K562 (cell line): ENCODE data around the gene STAT6. TPM values are rescaled to one million over a fixed set of nuclear protein-coding genes. Genes with fewer than 3 reads are reported as not detected.

Experiments used
- BRD9 ChIP-seq: fragments of 450-650 bp; IDR thresholded peaks from 2 replicates; pipeline ENCODE4 v1.6.1; 2018; ENCODE audit warnings: low read depth; ENCODE audit not compliant: partially characterized antibody
- FIP1L1 ChIP-seq: fragments of 200-400 bp; formaldehyde crosslinking; IDR thresholded peaks from 2 replicates; pipeline ENCODE4 v1.6.1; 2018; ENCODE audit warnings: mild to moderate bottlenecking, low read depth, low read length; ENCODE audit not compliant: poor library complexity, severe bottlenecking
- GATAD2A ChIP-seq: fragments of 450-650 bp; IDR thresholded peaks from 2 replicates; pipeline ENCODE4 v1.6.1; 2017
- MYNN ChIP-seq, 2 experiments: sonication (generic); formaldehyde crosslinking in 1 of 2; IDR thresholded peaks; 2 replicates each; pipeline versions ENCODE4 v1.5.0 to v1.6.1; 2016 to 2020; ENCODE audit warnings: antibody characterized with exemption in 1 of 2, missing genetic modification reagents in 1 of 2
- OTX1 ChIP-seq: fragments of 450-650 bp; formaldehyde crosslinking; IDR thresholded peaks from 2 replicates; pipeline ENCODE4 v1.4.0; 2022; ENCODE audit warnings: mild to moderate bottlenecking
- SMARCA4 ChIP-seq: fragments of 450-650 bp; IDR thresholded peaks from 2 replicates; pipeline ENCODE4 v1.6.1; 2016
- TSHZ1 ChIP-seq: fragments of 250-450 bp; sonication (Bioruptor Pico); IDR thresholded peaks from 2 replicates; pipeline ENCODE4 v1.4.0; 2020; ENCODE audit warnings: mild to moderate bottlenecking, moderate library complexity
- ZBTB26 ChIP-seq: fragments of 450-650 bp; formaldehyde crosslinking; IDR thresholded peaks from 2 replicates; pipeline ENCODE4 v1.4.0; 2022; ENCODE audit warnings: missing genetic modification characterization
- ZFP30 ChIP-seq: fragments of 250-450 bp; sonication (Bioruptor Pico); IDR thresholded peaks from 2 replicates; pipeline ENCODE4 v1.8.0; 2022; ENCODE audit warnings: moderate library complexity, mild to moderate bottlenecking, inconsistent platforms, borderline replicate concordance
- ZNF133 ChIP-seq: fragments of 250-450 bp; sonication (Bioruptor Pico); IDR thresholded peaks from 2 replicates; pipeline ENCODE4 v1.4.0; 2020; ENCODE audit warnings: mild to moderate bottlenecking
- ZNF174 ChIP-seq: fragments of 250-450 bp; sonication (Bioruptor Pico); IDR thresholded peaks from 2 replicates; pipeline ENCODE4 v1.4.0; 2020; ENCODE audit warnings: mild to moderate bottlenecking
- ZNF695 ChIP-seq: fragments of 450-650 bp; formaldehyde crosslinking; IDR thresholded peaks from 2 replicates; pipeline ENCODE4 v1.4.0; 2020; ENCODE audit warnings: mild to moderate bottlenecking, moderate library complexity
- polyA plus RNA-seq, 8 experiments: library from polyadenylated mRNA; depleted of rRNA in 4 of 8; stranded (reverse) in 5 of 8; unstranded in 3 of 8; fragments of >200 nt; fragmentation: Nextera tagmentation in 2 of 8; fragmentation: Illumina TruSeq in 1 of 8; extraction: Ambion mirVana in 2 of 8; extraction: Trizol in 1 of 8; gene quantifications; 2 replicates each; pipeline versions ENCODE4 v1.2.1 to v1.2.3, GENCODE V29; 2011 to 2014; ENCODE audit warnings: inconsistent platforms in 1 of 8, missing spikeins in 1 of 8
- total RNA-seq, 7 experiments: library from RNA; depleted of rRNA in 6 of 7; stranded (reverse); fragments of >200 nt in 6 of 7; fragmentation: Illumina TruSeq in 2 of 7; extraction: Trizol in 2 of 7; gene quantifications; 2 replicates each; pipeline versions ENCODE4 v1.2.1 to v1.2.3, GENCODE V29; 2011 to 2021; ENCODE audit warnings: low replicate concordance in 1 of 7
- TF ChIP-seq, protein P1 (sequence below): fragments of 450-650 bp; IDR thresholded peaks from 2 replicates; pipeline ENCODE4 v1.7.0; 2016; ENCODE audit warnings: borderline replicate concordance
- TF ChIP-seq, protein P2 (sequence below): fragments of 250-450 bp; sonication (Bioruptor Pico); IDR thresholded peaks from 2 replicates; pipeline ENCODE4 v1.8.0; 2021; ENCODE audit warnings: moderate library complexity, mild to moderate bottlenecking, inconsistent platforms
- TF ChIP-seq, protein P3 (sequence below): sonication (generic); formaldehyde crosslinking; IDR thresholded peaks from 2 replicates; pipeline ENCODE4 v1.8.0; 2022; ENCODE audit warnings: missing genetic modification reagents, mild to moderate bottlenecking, moderate library complexity, borderline replicate concordance
- TF ChIP-seq, protein P4 (sequence below): fragments of 200-400 bp; formaldehyde crosslinking; IDR thresholded peaks from 2 replicates; pipeline ENCODE4 v1.6.1; 2017; ENCODE audit warnings: mild to moderate bottlenecking, low read depth, low read length, moderate library complexity

STAT6 gene
- total and polyA plus RNA-seq, 9 of the 15 experiments (the other 6 are each of a cell fraction or from before 2014, with no cell fraction given), result 2.4 to 49.5 (median 26.5) TPM

GRCh38 chr12:57111031-57111734, at the start of gene STAT6 (continued):
- TF ChIP-seq, protein P1, sequence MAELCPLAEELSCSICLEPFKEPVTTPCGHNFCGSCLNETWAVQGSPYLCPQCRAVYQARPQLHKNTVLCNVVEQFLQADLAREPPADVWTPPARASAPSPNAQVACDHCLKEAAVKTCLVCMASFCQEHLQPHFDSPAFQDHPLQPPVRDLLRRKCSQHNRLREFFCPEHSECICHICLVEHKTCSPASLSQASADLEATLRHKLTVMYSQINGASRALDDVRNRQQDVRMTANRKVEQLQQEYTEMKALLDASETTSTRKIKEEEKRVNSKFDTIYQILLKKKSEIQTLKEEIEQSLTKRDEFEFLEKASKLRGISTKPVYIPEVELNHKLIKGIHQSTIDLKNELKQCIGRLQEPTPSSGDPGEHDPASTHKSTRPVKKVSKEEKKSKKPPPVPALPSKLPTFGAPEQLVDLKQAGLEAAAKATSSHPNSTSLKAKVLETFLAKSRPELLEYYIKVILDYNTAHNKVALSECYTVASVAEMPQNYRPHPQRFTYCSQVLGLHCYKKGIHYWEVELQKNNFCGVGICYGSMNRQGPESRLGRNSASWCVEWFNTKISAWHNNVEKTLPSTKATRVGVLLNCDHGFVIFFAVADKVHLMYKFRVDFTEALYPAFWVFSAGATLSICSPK, result peak; percentile 44; the same call in 1 of the 2 replicates
- TF ChIP-seq GATAD2A, result peak; percentile 30; the same call in 1 of the 2 replicates
- TF ChIP-seq ZBTB26 (CRISPR knock-in tag), result peak; percentile 83
- TF ChIP-seq ZNF174 (CRISPR knock-in tag), result no peak
- TF ChIP-seq, protein P2, sequence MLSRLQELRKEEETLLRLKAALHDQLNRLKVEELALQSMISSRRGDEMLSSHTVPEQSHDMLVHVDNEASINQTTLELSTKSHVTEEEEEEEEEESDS, result no peak
- no peak for TF ChIP-seq ZNF695 (CRISPR knock-in tag)
- peak; percentile 60 for TF ChIP-seq BRD9
- TF ChIP-seq SMARCA4, result peak; percentile 77; the same call in 1 of the 2 replicates
- TF ChIP-seq FIP1L1, result no peak
- TF ChIP-seq ZFP30 (CRISPR knock-in tag), result no peak
- TF ChIP-seq MYNN (IDR thresholded peaks at IDR 0.05), result 0 out of 2 replicates have a peak, but pooled peaks have one; percentile 53
- no peak for TF ChIP-seq MYNN (CRISPR knock-in tag; IDR thresholded peaks at IDR 0.05)
- TF ChIP-seq, protein P3, sequence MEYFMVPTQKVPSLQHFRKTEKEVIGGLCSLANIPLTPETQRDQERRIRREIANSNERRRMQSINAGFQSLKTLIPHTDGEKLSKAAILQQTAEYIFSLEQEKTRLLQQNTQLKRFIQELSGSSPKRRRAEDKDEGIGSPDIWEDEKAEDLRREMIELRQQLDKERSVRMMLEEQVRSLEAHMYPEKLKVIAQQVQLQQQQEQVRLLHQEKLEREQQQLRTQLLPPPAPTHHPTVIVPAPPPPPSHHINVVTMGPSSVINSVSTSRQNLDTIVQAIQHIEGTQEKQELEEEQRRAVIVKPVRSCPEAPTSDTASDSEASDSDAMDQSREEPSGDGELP (CRISPR knock-in tag), result peak; percentile 55
- no peak for TF ChIP-seq TSHZ1 (CRISPR knock-in tag)
- TF ChIP-seq OTX1 (CRISPR knock-in tag), result peak; percentile 88
- TF ChIP-seq, protein P4, sequence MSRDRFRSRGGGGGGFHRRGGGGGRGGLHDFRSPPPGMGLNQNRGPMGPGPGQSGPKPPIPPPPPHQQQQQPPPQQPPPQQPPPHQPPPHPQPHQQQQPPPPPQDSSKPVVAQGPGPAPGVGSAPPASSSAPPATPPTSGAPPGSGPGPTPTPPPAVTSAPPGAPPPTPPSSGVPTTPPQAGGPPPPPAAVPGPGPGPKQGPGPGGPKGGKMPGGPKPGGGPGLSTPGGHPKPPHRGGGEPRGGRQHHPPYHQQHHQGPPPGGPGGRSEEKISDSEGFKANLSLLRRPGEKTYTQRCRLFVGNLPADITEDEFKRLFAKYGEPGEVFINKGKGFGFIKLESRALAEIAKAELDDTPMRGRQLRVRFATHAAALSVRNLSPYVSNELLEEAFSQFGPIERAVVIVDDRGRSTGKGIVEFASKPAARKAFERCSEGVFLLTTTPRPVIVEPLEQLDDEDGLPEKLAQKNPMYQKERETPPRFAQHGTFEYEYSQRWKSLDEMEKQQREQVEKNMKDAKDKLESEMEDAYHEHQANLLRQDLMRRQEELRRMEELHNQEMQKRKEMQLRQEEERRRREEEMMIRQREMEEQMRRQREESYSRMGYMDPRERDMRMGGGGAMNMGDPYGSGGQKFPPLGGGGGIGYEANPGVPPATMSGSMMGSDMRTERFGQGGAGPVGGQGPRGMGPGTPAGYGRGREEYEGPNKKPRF, result no peak
- TF ChIP-seq ZNF133 (CRISPR knock-in tag), result no peak
